Loucy (cell line): ENCODE data around the gene SLC3A2.

ENCODE experiments used
- EZH2phosphoT487 ChIP-seq: fragments of 200-600 bp; IDR thresholded peaks from 2 replicates; pipeline ENCODE4 v1.6.1; 2018; ENCODE audit warnings: antibody characterized with exemption, mild to moderate bottlenecking, moderate library complexity, borderline replicate concordance
- TF ChIP-seq, protein P1 (sequence below): fragments of 200-600 bp; sonication (generic); conservative IDR thresholded peaks from 2 replicates; pipeline ENCODE4 v1.5.1; 2014; ENCODE audit warnings: mild to moderate bottlenecking, antibody characterized with exemption, low read length

DNA sequence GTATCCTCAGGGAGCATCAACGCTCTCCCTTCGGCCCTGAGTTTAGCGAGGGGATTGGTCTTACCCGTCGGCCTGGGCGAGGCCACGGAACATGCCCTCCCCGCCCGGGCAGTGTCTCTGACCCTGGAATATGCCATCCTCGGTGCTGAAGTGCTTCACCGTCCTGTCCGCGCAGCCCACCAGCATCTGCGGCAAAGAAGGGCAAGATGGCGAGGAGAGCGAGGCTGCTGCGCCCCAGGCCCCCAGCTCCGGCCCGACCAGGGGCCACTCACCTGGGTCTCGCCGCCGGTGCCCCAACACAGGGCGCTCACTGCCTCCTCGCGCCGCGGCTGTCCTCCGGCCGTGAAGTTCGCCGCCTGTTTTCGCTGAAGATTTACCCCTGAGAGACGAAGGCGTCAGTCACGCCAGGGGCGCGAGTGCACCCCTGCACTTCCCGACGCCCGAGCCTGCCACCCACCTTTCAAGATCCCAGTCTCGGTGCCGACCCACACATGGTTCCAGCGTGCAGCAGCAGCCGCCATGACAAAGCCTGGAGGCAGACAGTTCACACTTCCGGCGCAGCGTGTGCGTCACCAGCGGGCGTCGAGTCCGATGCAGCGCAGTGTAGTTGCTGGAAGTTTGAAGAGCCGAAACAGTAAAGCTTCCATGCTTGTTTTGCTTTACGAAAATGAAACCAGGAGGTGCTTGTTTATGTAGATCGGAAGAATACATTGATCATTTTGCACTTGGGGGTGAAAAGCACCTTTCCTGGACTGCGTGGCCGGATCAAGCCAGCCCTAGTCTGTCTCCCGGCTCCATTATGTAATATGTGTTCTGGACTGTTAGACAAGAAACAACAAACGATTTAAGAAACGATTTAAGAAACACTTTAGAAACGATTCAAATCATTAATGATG lies 41.4 kb upstream of the SLC3A2 start, which contains the start of gene WDR74:
- TF ChIP-seq, protein P1, sequence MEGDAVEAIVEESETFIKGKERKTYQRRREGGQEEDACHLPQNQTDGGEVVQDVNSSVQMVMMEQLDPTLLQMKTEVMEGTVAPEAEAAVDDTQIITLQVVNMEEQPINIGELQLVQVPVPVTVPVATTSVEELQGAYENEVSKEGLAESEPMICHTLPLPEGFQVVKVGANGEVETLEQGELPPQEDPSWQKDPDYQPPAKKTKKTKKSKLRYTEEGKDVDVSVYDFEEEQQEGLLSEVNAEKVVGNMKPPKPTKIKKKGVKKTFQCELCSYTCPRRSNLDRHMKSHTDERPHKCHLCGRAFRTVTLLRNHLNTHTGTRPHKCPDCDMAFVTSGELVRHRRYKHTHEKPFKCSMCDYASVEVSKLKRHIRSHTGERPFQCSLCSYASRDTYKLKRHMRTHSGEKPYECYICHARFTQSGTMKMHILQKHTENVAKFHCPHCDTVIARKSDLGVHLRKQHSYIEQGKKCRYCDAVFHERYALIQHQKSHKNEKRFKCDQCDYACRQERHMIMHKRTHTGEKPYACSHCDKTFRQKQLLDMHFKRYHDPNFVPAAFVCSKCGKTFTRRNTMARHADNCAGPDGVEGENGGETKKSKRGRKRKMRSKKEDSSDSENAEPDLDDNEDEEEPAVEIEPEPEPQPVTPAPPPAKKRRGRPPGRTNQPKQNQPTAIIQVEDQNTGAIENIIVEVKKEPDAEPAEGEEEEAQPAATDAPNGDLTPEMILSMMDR, result no peak
- no peak for TF ChIP-seq EZH2phosphoT487
